ENCODE data around the gene ZNF708.
"Not testable (repeated sequence)": the region's sequence is repeated elsewhere in the genome, so short reads cannot be mapped to it uniquely, and the experiment has no call there.

Gene ZNF708

DNA sequence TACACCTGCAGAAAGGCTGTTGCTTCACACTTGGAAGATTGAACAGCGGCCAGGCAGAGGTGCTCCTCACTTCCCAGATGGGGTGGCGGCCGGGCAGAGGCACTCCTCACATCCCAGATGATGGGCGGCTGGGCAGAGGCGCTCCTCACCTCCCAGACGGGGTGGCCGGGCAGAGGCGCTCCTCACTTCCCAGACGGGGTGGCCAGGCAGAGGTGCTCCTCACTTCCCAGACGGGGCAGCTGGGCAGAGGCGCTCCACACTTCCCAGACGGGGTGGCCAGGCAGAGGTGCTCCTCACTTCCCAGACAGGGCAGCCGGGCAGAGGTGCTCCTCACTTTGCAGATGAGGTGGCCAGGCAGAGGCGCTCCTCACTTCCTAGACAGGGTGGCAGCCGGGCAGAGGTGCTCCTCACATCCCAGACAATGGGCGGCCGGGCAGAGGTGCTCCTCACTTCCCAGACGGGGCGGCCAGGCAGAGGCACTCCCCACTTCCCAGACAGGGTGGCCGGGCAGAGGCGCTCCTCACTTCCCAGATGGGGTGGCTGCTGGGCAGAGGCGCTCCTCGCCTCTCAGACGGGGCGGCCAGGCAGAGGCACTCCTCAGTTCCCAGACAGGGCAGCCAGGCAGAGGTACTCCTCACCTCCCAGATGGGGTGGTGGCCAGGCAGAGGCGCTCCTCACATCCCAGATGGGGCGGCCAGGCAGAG, 69.6 kb downstream of the ZNF708 start:
- DNase-seq = not testable (repeated sequence)

DNA sequence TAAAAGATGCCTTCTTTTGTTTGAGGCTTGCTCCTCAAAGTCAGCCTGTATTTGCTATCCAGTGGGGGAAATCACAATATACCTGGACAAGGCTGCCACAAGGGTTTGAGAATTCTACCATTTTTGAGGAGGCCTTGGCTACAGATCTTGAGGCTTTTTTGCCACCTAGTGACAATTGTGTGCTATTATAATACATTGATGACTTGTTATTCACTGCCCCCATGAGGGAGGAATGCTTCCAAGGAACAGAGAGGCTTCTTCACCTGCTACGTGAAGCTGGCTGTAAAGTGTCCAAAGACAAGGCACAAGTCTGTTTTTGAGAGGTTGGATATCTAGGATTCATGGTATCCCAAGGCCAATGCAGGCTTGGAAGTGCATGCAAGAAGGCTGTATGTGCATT, 72.5 kb downstream of the ZNF708 start:
- no peak for DNase-seq

Measured in SIG-M5 (cell line).